K562 (cell line): Measurements from ENCODE around the gene ASCC1. TPM values are rescaled to one million over a fixed set of nuclear protein-coding genes. Genes with fewer than 3 reads are reported as not detected.

ENCODE experiments used
- ATAC-seq: fragments of 200-7000 bp; cut with Tn5 transposase; 3 replicates; pipeline ENCODE4 v1.9.1; 2020; ENCODE audit warnings: moderate library complexity
- BruUV-seq: library from RNA; stranded (reverse); fragments of 400-500 nt; replicated peaks from 2 replicates; lab custom pipeline; 2021; lab: Mats Ljungman, UMichigan
- CTCF ChIA-PET: fragments of 300-600 bp; formaldehyde crosslinking; extraction: SDS; loops from one replicate; lab custom pipeline; 2021; ENCODE audit warnings: low intra/inter-chr PET ratio; lab: Yijun Ruan, JAX
- POLR2A ChIA-PET: fragments of 300-600, 350-650 bp; sonication (Branson Sonifier 250); formaldehyde crosslinking; extraction: SDS; loops from one replicate; lab custom pipeline; 2021; ENCODE audit warnings: antibody characterized with exemption, inconsistent platforms; lab: Yijun Ruan, JAX
- DNase-seq, 4 experiments: peaks; one replicate each; pipeline versions ENCODE4 v3.0.0 to v3.0.0-alpha.2; 2011 to 2018; ENCODE audit warnings: low spot score in 3 of 4, mixed read lengths in 3 of 4; ENCODE audit errors: extremely low read depth in 1 of 4
- FAIRE-seq: peaks from 2 replicates; lab custom pipeline; 2011; peaks lifted over from hg19 to GRCh38; lab: Jason Lieb, UNC
- H2AFZ ChIP-seq: 2 replicates; pipeline ENCODE4 v1.6.0; 2011; ENCODE audit warnings: low read depth, low read length, control low read depth, inconsistent platforms
- H3K27ac ChIP-seq: fragments of 200-600 bp; 3 replicates; pipeline ENCODE4 v1.8.0; 2011; ENCODE audit warnings: low read depth, mild to moderate bottlenecking, control low read depth, inconsistent platforms, low read length, moderate library complexity, mixed read lengths; ENCODE audit errors: extremely low read depth
- H3K27me3 ChIP-seq, 2 experiments: fragments of 300-600 bp in 1 of 2; 2 replicates in 1 of 2; 3 replicates in 1 of 2; pipeline versions ENCODE4 v1.6.0 to v1.8.0; 2011; ENCODE audit warnings: inconsistent platforms in 2 of 2, low read length in 2 of 2, mild to moderate bottlenecking in 1 of 2, mixed read lengths in 1 of 2, moderate library complexity in 1 of 2; ENCODE audit not compliant: control insufficient read depth in 2 of 2, insufficient read depth in 2 of 2
- H3K36me3 ChIP-seq: fragments of 300-600 bp; 3 replicates; pipeline ENCODE4 v1.8.0; 2011; ENCODE audit warnings: mild to moderate bottlenecking, low read length, inconsistent platforms; ENCODE audit not compliant: control insufficient read depth, insufficient read depth
- H3K4me1 ChIP-seq, 2 experiments: fragments of 200-600 bp in 1 of 2; replicated peaks in 1 of 2; 2 replicates in 1 of 2; 3 replicates in 1 of 2; pipeline versions ENCODE4 v1.5.1 to v1.8.0; 2011; ENCODE audit warnings: inconsistent platforms in 2 of 2, low read length in 2 of 2, mild to moderate bottlenecking in 1 of 2, mixed read lengths in 1 of 2, moderate library complexity in 1 of 2; ENCODE audit not compliant: control insufficient read depth in 2 of 2, insufficient read depth in 2 of 2
- H3K4me2 ChIP-seq: 2 replicates; pipeline ENCODE4 v1.6.1; 2011; ENCODE audit warnings: low read length, control low read depth, inconsistent platforms, mixed read lengths; ENCODE audit not compliant: insufficient read depth
- H3K4me3 ChIP-seq: fragments of 200-600 bp; sonication (generic), shearing (Covaris generic); 2 replicates; pipeline ENCODE4 v1.5.1; 2016; ENCODE audit warnings: control low read depth, inconsistent platforms
- H3K79me2 ChIP-seq: fragments of 200-600 bp; 3 replicates; pipeline ENCODE4 v1.8.0; 2011; ENCODE audit warnings: low read length, inconsistent platforms; ENCODE audit not compliant: control insufficient read depth, insufficient read depth
- H3K9ac ChIP-seq, 2 experiments: 2 replicates each; pipeline versions ENCODE4 v1.6.0 to v1.6.1; 2011; ENCODE audit warnings: low read depth in 2 of 2, low read length in 2 of 2, control low read depth in 1 of 2, inconsistent platforms in 1 of 2, mild to moderate bottlenecking in 1 of 2, mixed read lengths in 1 of 2; ENCODE audit not compliant: insufficient read depth in 1 of 2
- H3K9me1 ChIP-seq: one replicate; pipeline ENCODE4 v1.6.0; 2011; ENCODE audit warnings: inconsistent platforms, mild to moderate bottlenecking, low read length, moderate library complexity; ENCODE audit not compliant: control insufficient read depth, insufficient read depth
- H3K9me3 ChIP-seq: replicated peaks from 2 replicates; pipeline ENCODE4 v1.5.1; 2011; ENCODE audit warnings: low read depth, low read length, inconsistent platforms; ENCODE audit not compliant: control insufficient read depth, insufficient read depth
- H4K20me1 ChIP-seq: replicated peaks from 2 replicates; pipeline ENCODE4 v1.6.1; 2011; ENCODE audit warnings: low read length, inconsistent platforms, mixed read lengths; ENCODE audit not compliant: control insufficient read depth, insufficient read depth
- PML ChIP-seq: IDR thresholded peaks from 2 replicates; pipeline ENCODE4 v1.6.1; 2012; ENCODE audit warnings: low read length, inconsistent platforms
- SMARCA5 ChIP-seq: fragments of 450-650 bp; IDR thresholded peaks from 2 replicates; pipeline ENCODE4 v1.6.1; 2016
- ZNF121 ChIP-seq: sonication (generic); formaldehyde crosslinking; conservative IDR thresholded peaks from 2 replicates; pipeline ENCODE4 v1.8.0; 2022; ENCODE audit warnings: missing genetic modification reagents
- ZNF384 ChIP-seq: IDR thresholded peaks from 2 replicates; pipeline ENCODE4 v1.6.1; 2012; ENCODE audit warnings: low read depth, low read length, improper control_type of control experiment
- WGBS: fragments of 100-300 bp; shearing (Covaris generic); methylation state at CpG from one replicate; pipeline ENCODE4 v1.1.6; 2016; ENCODE audit warnings: low coverage, mixed read lengths; ENCODE audit not compliant: insufficient coverage; ENCODE audit errors: missing lambda C conversion rate; 5-methylcytosine and 5-hydroxymethylcytosine counted together
- in situ Hi-C: fragments of 300-500 bp; cut with MboI; formaldehyde crosslinking; loops from 4 replicates; pipeline ENCODE4 v1.15.0; 2018; ENCODE audit warnings: inconsistent platforms, mixed read lengths
- intact Hi-C: fragments of 100-400 bp; cut with micrococcal nuclease; formaldehyde crosslinking; loops from 2 replicates; pipeline ENCODE4 v1.14.2; 2022
- polyA plus RNA-seq, 8 experiments: library from polyadenylated mRNA; depleted of rRNA in 4 of 8; stranded (reverse) in 5 of 8; unstranded in 3 of 8; fragments of >200 nt; fragmentation: Nextera tagmentation in 2 of 8; fragmentation: Illumina TruSeq in 1 of 8; extraction: Ambion mirVana in 2 of 8; extraction: Trizol in 1 of 8; gene quantifications; 2 replicates each; pipeline versions ENCODE4 v1.2.1 to v1.2.3, GENCODE V29; 2011 to 2014; ENCODE audit warnings: inconsistent platforms in 1 of 8, missing spikeins in 1 of 8
- total RNA-seq, 7 experiments: library from RNA; depleted of rRNA in 6 of 7; stranded (reverse); fragments of >200 nt in 6 of 7; fragmentation: Illumina TruSeq in 2 of 7; extraction: Trizol in 2 of 7; gene quantifications; 2 replicates each; pipeline versions ENCODE4 v1.2.1 to v1.2.3, GENCODE V29; 2011 to 2021; ENCODE audit warnings: low replicate concordance in 1 of 7
- TF ChIP-seq, protein P1 (sequence below): fragments of 250-450 bp; sonication (Bioruptor Pico); IDR thresholded peaks from 2 replicates; pipeline ENCODE4 v1.5.0; 2021; ENCODE audit warnings: mild to moderate bottlenecking, moderate library complexity

Gene ASCC1
- total and polyA plus RNA-seq, 9 of the 15 experiments (the other 6 are each of a cell fraction or from before 2014, with no cell fraction given): 31.7 to 73.3 (median 52.8) TPM

DNA sequence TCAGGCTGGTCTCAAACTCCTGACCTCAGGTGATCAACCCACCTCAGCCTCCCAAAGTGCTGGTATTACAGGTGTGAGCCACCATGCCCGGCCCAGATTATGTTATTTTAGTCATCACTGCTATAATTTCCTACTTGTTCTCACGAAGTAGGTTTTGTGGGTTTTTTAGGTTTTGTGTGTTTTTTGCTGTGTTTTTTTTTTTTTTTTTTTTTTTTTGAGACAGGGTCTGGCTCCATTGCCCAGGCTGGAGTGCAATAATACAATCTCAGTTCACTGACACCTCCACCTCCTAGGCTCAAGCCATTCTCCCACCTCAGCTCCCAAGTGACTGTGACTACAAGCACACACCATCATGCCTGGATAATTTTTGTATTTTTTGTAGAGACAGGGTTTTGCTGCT, 21.1 kb downstream of the ASCC1 start:
- CTCF ChIA-PET: no interaction called here
- ATAC-seq: no peak
- no peaks in the 10 kb centered on the region for H4K20me1 ChIP-seq
- in situ Hi-C loops: no loop called here
- no peaks in the 10 kb centered on the region for H3K9me3 ChIP-seq
- no peaks in the 10 kb centered on the region for H3K79me2 ChIP-seq
- peaks cover 14% of the 10 kb centered on the region for H3K36me3 ChIP-seq
- no peaks in the 10 kb centered on the region for H3K4me1 ChIP-seq
- no peak overlapping the region for H3K27ac ChIP-seq
- 85% methylated on average over 2 of the region's 2 CpGs for WGBS
- DNase-seq: no peak
- POLR2A ChIA-PET: interaction anchor here (0.7 kb wide), 1 partner anchor 18 kb away, joined by 4 read pairs; no protein-coding TSS in a partner anchor
- no peak overlapping the region for H3K4me2 ChIP-seq
- H3K9me1 ChIP-seq: no peaks in the 10 kb centered on the region
- no peak overlapping the region for H3K9ac ChIP-seq
- H3K27me3 ChIP-seq: no peaks in the 10 kb centered on the region
- intact Hi-C loops: no loop called here
- H3K4me3 ChIP-seq: no peak overlapping the region
- BruUV-seq: no TSS peak
- FAIRE-seq: no peak
- TF ChIP-seq, protein P1, sequence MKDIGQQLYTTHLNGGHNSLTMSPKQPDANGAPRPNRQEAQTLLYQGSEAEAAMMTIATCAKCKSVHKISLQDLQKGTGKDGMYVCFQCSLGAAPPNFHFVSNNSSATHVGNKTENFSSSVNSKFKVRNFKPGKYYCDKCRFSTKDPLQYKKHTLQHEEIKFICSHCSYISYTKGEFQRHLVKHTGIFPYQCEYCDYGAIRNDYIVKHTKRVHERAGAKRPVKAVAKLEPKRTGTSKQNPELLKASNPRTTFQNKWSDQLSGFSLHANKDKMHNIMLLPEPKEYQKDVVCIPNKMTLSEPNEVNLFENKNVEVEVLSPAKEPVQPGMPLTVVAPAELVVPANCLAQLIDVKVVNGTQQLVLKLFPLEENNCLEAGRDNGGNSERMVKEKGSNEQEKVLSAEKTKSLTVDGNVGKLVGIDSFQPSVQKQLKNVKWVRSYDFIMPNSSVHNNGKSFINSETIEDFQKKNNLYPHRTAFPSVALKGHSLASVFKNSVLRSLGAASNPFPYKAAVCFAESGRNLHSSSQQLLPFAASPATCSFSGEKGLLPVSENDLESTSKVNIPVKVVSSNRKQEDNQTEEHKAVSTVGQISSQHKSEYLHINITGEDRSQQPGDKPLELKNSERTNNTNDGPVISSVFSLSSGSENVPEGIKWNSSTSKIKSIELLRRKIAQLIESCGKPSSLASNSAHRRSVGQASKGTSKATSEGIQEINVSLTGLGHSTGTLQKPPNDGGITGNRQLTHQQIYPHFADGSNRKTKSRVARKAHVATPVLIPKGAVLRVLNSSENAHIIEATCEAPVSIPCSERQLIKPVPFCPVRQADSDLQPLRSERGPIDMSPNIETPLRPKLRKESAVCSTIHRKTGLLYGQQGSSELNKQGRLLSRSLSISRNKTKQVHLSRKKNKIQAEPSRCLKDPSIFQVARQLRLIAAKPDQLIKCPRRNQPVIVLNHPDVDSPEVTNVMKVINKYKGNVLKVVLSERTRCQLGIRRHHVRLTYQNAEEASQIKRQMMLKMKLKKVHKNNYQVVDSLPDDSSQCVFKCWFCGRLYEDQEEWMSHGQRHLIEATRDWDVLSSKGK: no peak
- TF ChIP-seq SMARCA5 (0 out of 2 replicates have a peak, but pooled peaks have one; percentile 48), PML (no peak), ZNF384 (peak; percentile 64; the same call in 1 of the 2 replicates), ZNF121 (0 out of 2 replicates have a peak, but pooled peaks have one; percentile 32)
- no peak overlapping the region for H2AFZ ChIP-seq
